ENCODE results near the gene SLK.

GRCh38 chr10:104013489-104013888, 46.5 kb downstream of the SLK start:
- TF ChIP-seq CTCF (IDR thresholded peaks at IDR 0.05): no peak
- no peak for TF ChIP-seq POLR2A (IDR thresholded peaks at IDR 0.05)
